Kidney (tissue), 22 donors: Measurements from ENCODE around the gene ATP5MC2. TPM values are rescaled to one million over a fixed set of nuclear protein-coding genes. Genes with fewer than 3 reads are reported as not detected.
A peak's percentile ranks its signal among the peaks of the same experiment; 100 is the strongest.

Experiments
- DNase-seq, 5 donors: peaks; one replicate each; pipeline ENCODE4 v3.0.0-alpha.2; 2013 to 2020
- FAIRE-seq: peaks from 2 replicates; lab custom pipeline; 2012; peaks lifted over from hg19 to GRCh38; lab: Jason Lieb, UNC
- H3K27ac ChIP-seq, 2 donors: one replicate each; pipeline ENCODE4 v1.7.0; 2013; ENCODE audit warnings: low read depth in 2 of 2, low read length in 2 of 2, inconsistent platforms in 1 of 2
- H3K27me3 ChIP-seq: one replicate; pipeline ENCODE4 v1.7.1; 2013; ENCODE audit warnings: low read length, inconsistent platforms; ENCODE audit not compliant: control insufficient read depth, insufficient read depth
- H3K36me3 ChIP-seq, 3 donors: one replicate each; pipeline versions ENCODE4 v1.7.0 to v1.7.1; 2013; ENCODE audit warnings: low read length in 3 of 3, control low read depth in 1 of 3, inconsistent platforms in 1 of 3; ENCODE audit not compliant: insufficient read depth in 3 of 3, control insufficient read depth in 2 of 3
- H3K4me1 ChIP-seq, 3 donors: one replicate each; pipeline versions ENCODE4 v1.7.0 to v1.7.1; 2013; ENCODE audit warnings: low read length in 3 of 3, inconsistent platforms in 1 of 3, low read depth in 1 of 3; ENCODE audit not compliant: control insufficient read depth in 2 of 3, insufficient read depth in 2 of 3
- H3K4me3 ChIP-seq, 3 donors: one replicate each; pipeline versions ENCODE4 v1.7.0 to v1.8.1; 2013; ENCODE audit warnings: low read length in 3 of 3, control low read depth in 1 of 3, inconsistent platforms in 1 of 3
- H3K9ac ChIP-seq, 3 donors: one replicate each; pipeline versions ENCODE4 v1.7.0 to v1.7.1; 2013; ENCODE audit warnings: low read length in 3 of 3, control low read depth in 1 of 3, inconsistent platforms in 1 of 3
- H3K9me3 ChIP-seq, 3 donors: one replicate each; pipeline versions ENCODE4 v1.7.0 to v1.7.1; 2013; ENCODE audit warnings: low read length in 3 of 3, control low read depth in 1 of 3, inconsistent platforms in 1 of 3; ENCODE audit not compliant: control insufficient read depth in 2 of 3, insufficient read depth in 1 of 3
- intact Hi-C: fragments of 100-400 bp; cut with DNase I; formaldehyde crosslinking; loops from one replicate; pipeline ENCODE4 v1.11.1; 2022
- long read RNA-seq, 10 donors: library from polyadenylated mRNA in 1 of 10; unstranded in 1 of 10; transcript quantifications; one replicate each; pipeline ENCODE4 v2.0.0 and lab custom pipeline, GENCODE V29; 2021 to 2026
- polyA plus RNA-seq: library from polyadenylated mRNA; stranded (reverse); fragments of 350-450 nt; fragmentation: Illumina TruSeq; extraction: RNeasy Lipid Tissue Mini Kit (QIAGEN cat#74804); gene quantifications from one replicate; pipeline ENCODE4 v1.2.3, GENCODE V29; 2014; ENCODE audit warnings: low read depth, low replicate concordance; ENCODE audit not compliant: insufficient read depth
- total RNA-seq: library from RNA; stranded (reverse); fragmentation: NEBNext Ultra II Directional; extraction: Animal tissue kit (Norgen Biotek cat#: 25700); gene quantifications from one replicate; pipeline ENCODE4 v1.2.1, GENCODE V29; 2021
- TF ChIP-seq, protein P1 (sequence below): IDR thresholded peaks from 3 replicates; pipeline ENCODE4 v1.5.1; 2012; ENCODE audit warnings: mild to moderate bottlenecking, moderate library complexity, borderline replicate concordance; ENCODE audit not compliant: insufficient read depth; ENCODE audit errors: extremely low read depth
- donor health status: control.
- donor health status: control.
- donor health status: control.
- donor health status: control.
- donor health status: control.
- donor health status: DM: yes; HTN: yes; CAD: no.
- donor health status: Normal renal cell carcinoma (clear cell type).

The ATP5MC2 gene
- 271 TPM for total RNA-seq
- polyA plus RNA-seq, result 939 TPM
- long read RNA-seq, donor 1, transcript ATP5MC2-203 (4 exons, 1,976 nt), result minor isoform, 67 of 615 reads
- long read RNA-seq, donor 1, transcript ATP5MC2-202 (5 exons, 878 nt), result major isoform, 226 of 615 reads
- long read RNA-seq, donor 1, partial matches to known transcripts, result 304 of 615 reads
- long read RNA-seq, donor 1, other reads (novel, unspliced or antisense), result 15 of 615 reads
- long read RNA-seq, donor 2, transcript ATP5MC2-202 (5 exons, 878 nt), result major isoform, 241 of 608 reads
- long read RNA-seq, donor 2, transcript ATP5MC2-203 (4 exons, 1,976 nt), result minor isoform, 57 of 608 reads
- long read RNA-seq, donor 2, partial matches to known transcripts, result 284 of 608 reads
- long read RNA-seq, donor 2, other reads (novel, unspliced or antisense), result 19 of 608 reads
- long read RNA-seq, donor 3, transcript ATP5MC2-203 (4 exons, 1,976 nt), result minor isoform, 79 of 677 reads
- long read RNA-seq, donor 3, transcript ATP5MC2-202 (5 exons, 878 nt), result major isoform, 346 of 677 reads
- long read RNA-seq, donor 3, partial matches to known transcripts, result 236 of 677 reads
- long read RNA-seq, donor 3, other reads (novel, unspliced or antisense), result 15 of 677 reads
- long read RNA-seq, donor 4, transcript ATP5MC2-202 (5 exons, 878 nt), result major isoform, 181 of 317 reads
- long read RNA-seq, donor 4, transcript ATP5MC2-203 (4 exons, 1,976 nt), result minor isoform, 57 of 317 reads
- long read RNA-seq, donor 4, partial matches to known transcripts, result 69 of 317 reads
- long read RNA-seq, donor 4, other reads (novel, unspliced or antisense), result 8 of 317 reads
- long read RNA-seq, donor 5, transcript ATP5MC2-202 (5 exons, 878 nt), result major isoform, 18 of 54 reads
- long read RNA-seq, donor 5, transcript ATP5MC2-203 (4 exons, 1,976 nt), result minor isoform, 5 of 54 reads
- long read RNA-seq, donor 5, partial matches to known transcripts, result 30 of 54 reads
- long read RNA-seq, donor 5, other reads (novel, unspliced or antisense), result 0 of 54 reads
- long read RNA-seq, donor 6, transcript ATP5MC2-202 (5 exons, 878 nt), result major isoform, 737 of 2,079 reads
- long read RNA-seq, donor 6, transcript ATP5MC2-203 (4 exons, 1,976 nt), result minor isoform, 241 of 2,079 reads
- long read RNA-seq, donor 6, partial matches to known transcripts, result 1,062 of 2,079 reads
- long read RNA-seq, donor 6, other reads (novel, unspliced or antisense), result 36 of 2,079 reads
- long read RNA-seq, donor 7, transcript ATP5MC2-203 (4 exons, 1,976 nt), result minor isoform, 16 of 109 reads
- long read RNA-seq, donor 7, transcript ATP5MC2-202 (5 exons, 878 nt), result major isoform, 78 of 109 reads
- long read RNA-seq, donor 7, partial matches to known transcripts, result 3 of 109 reads
- long read RNA-seq, donor 7, other reads (novel, unspliced or antisense), result 10 of 109 reads
- long read RNA-seq, donor 8, transcript ATP5MC2-202 (5 exons, 878 nt), result major isoform, 349 of 813 reads
- long read RNA-seq, donor 8, transcript ATP5MC2-203 (4 exons, 1,976 nt), result minor isoform, 107 of 813 reads
- long read RNA-seq, donor 8, partial matches to known transcripts, result 332 of 813 reads
- long read RNA-seq, donor 8, other reads (novel, unspliced or antisense), result 21 of 813 reads
- long read RNA-seq, donor 9, transcript ATP5MC2-203 (4 exons, 1,976 nt), result minor isoform, 45 of 417 reads
- long read RNA-seq, donor 9, transcript ATP5MC2-202 (5 exons, 878 nt), result major isoform, 152 of 417 reads
- long read RNA-seq, donor 9, partial matches to known transcripts, result 210 of 417 reads
- long read RNA-seq, donor 9, other reads (novel, unspliced or antisense), result 9 of 417 reads
- long read RNA-seq, donor 10, transcript ATP5MC2-203 (4 exons, 1,976 nt), result minor isoform, 80 of 606 reads
- long read RNA-seq, donor 10, transcript ATP5MC2-202 (5 exons, 878 nt), result major isoform, 209 of 606 reads
- long read RNA-seq, donor 10, partial matches to known transcripts, result 293 of 606 reads
- long read RNA-seq, donor 10, other reads (novel, unspliced or antisense), result 20 of 606 reads

DNA sequence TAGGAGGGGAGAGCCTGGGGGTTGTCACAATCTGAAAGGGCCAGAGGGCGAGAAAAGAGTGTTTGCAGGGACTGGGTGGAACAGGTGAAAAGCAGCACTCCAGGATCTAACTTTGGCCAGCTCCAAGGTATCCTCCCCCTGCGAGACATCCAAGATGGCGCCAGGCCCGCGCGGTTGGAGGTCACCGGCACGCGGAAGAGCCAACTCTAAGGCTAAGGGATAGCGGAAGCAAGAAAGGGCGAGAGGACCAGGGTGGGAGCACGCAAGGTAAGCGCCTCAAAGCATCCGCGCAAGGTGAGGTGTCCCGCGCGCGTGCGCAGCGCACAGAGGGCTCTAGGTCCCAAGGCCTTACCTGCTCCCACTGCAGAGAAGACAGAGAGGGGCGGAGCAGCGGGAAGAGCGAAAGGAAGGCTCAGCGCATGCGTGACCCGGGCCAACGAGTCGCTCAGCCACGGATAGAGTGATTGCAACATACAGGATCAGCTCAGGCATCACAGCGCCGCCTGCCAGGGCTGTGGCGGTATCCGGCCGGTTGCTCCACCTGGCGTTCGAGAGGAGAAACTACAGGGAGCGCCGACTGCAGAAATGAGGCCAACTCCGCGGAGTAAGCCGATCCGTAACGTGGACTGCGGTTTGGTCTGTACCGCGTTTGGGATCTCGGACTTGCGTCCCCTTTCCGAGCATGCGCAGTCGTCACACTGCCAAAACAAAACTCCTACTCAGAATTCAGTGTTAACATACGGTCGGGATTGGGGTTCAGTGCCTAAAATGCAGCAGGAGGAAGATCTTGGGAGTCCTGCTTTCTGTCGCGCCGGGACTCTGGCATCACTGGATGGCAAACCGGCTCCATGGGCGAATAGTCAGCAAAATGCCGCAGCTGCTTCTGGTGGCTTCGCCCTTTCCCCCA is at the start of gene ATP5MC2:
TSS of gene ATP5MC2 (minus strand) at position 383 of the 907 bp plus-strand sequence. CDS start 3,469 bp downstream, outside the sequence.
- TF ChIP-seq, protein P1, sequence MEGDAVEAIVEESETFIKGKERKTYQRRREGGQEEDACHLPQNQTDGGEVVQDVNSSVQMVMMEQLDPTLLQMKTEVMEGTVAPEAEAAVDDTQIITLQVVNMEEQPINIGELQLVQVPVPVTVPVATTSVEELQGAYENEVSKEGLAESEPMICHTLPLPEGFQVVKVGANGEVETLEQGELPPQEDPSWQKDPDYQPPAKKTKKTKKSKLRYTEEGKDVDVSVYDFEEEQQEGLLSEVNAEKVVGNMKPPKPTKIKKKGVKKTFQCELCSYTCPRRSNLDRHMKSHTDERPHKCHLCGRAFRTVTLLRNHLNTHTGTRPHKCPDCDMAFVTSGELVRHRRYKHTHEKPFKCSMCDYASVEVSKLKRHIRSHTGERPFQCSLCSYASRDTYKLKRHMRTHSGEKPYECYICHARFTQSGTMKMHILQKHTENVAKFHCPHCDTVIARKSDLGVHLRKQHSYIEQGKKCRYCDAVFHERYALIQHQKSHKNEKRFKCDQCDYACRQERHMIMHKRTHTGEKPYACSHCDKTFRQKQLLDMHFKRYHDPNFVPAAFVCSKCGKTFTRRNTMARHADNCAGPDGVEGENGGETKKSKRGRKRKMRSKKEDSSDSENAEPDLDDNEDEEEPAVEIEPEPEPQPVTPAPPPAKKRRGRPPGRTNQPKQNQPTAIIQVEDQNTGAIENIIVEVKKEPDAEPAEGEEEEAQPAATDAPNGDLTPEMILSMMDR, result peak; percentile 99
- DNase-seq (peak; percentile 99), FAIRE-seq (peak; percentile 89)
- Histone ChIP-seq H3K9me3 (no peaks in the 10 kb centered on the region), H3K36me3 (peaks cover 6 to 9% (median 8%) of the 10 kb centered on the region in 3 donors), H3K27ac (peak within 1 kb of the TSS; percentile 95 to 96), H3K4me1 (peaks cover 0 to 12% (median 7%) of the 10 kb centered on the region in 3 donors), H3K27me3 (no peaks in the 10 kb centered on the region), H3K9ac (peak within 1 kb of the TSS; percentile 83 to 93 (median 90)), H3K4me3 (peak within 1 kb of the TSS; percentile 84 to 98 (median 93))
- intact Hi-C loops, result no loop called here

DNA sequence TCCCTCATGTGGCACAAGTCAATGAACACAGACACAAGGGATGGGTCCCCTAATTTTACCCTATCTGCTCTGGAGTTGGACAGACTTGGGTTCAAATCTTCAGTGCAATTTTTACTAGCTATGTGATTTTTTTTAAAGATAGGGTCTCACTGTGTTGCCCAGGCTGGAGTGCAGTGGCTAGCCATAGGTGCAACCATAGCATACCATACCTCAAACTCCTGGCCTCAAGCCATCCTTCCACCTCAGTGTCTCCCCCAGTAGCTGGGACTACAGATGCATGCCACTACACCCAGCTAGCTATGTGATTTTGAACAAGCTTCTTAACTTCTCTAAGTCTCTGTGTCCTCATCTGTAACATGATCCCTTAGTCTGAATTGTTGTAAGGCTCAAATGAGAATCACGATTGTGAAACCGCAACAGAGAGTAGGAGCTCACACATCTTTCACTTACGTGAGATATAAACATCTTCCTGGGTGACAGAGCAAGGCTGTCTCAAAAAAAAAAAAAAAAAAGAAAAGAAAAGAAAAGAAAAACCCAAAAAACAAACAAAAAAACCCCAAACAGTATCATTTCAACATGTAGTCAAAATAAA is 46.7 kb upstream of the ATP5MC2 start:
- TF ChIP-seq, protein P1, result no peak
- Histone ChIP-seq H3K27ac (no peak overlapping the region), H3K9ac (no peak overlapping the region), H3K36me3 (peaks cover 7 to 49% (median 39%) of the 10 kb centered on the region in 3 donors), H3K4me3 (no peak overlapping the region), H3K27me3 (no peaks in the 10 kb centered on the region), H3K4me1 (peaks cover 4 to 6% (median 4%) of the 10 kb centered on the region in 3 donors), H3K9me3 (no peaks in the 10 kb centered on the region)
- DNase-seq (no peak), FAIRE-seq (no peak)
- intact Hi-C loops, result no loop called here
